ENCODE data around the gene GALNT14. TPM values are rescaled to one million over a fixed set of nuclear protein-coding genes. Genes with fewer than 3 reads are reported as not detected.

GALNT14 gene
- total and polyA plus RNA-seq, 2 of the 8 experiments (the other 6 are each of a cell fraction or from before 2014, with no cell fraction given), result 13.0 to 13.7 TPM

DNA sequence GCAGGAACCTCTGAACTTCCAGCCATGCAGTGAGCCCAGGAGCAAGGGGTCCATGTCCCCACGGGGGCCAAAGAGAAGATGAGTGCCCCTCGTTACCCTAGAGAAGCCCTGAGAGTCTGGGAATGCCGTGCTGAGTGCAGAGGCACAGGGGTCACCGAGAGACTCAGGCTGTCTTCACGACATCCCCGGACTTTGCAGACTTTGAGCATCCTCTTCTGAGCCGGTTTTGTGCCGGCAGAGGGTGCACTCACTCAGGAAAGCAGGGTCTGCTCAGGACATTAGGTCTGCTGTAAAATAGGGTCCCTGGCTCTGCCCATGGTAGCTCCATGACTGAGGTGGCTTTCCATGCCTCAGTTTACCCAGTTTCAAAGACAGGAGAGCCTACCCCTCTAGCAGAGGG lies 71.0 kb downstream of the GALNT14 start:
- no peak for FAIRE-seq
- peak in 1 of 2 experiments; percentile 24; a peak in 1 of 4 replicates for TF ChIP-seq RAD21 (IDR thresholded peaks at IDR 0.05 in 1 of 2, conservative IDR thresholded peaks at IDR 0.05 in 1 of 2; ENCODE audit: low read depth in 2 of 2, low read length in 2 of 2)
- TF ChIP-seq EZH2 (IDR thresholded peaks at IDR 0.05; ENCODE audit: low read depth, low read length, severe bottlenecking), result no peak
- no peak for TF ChIP-seq YY1 (IDR thresholded peaks at IDR 0.05; ENCODE audit: low read depth, low read length)
- no peak for TF ChIP-seq RXRA (IDR thresholded peaks at IDR 0.05; ENCODE audit: insufficient read depth, low read depth, low read length)
- TF ChIP-seq, protein P1, sequence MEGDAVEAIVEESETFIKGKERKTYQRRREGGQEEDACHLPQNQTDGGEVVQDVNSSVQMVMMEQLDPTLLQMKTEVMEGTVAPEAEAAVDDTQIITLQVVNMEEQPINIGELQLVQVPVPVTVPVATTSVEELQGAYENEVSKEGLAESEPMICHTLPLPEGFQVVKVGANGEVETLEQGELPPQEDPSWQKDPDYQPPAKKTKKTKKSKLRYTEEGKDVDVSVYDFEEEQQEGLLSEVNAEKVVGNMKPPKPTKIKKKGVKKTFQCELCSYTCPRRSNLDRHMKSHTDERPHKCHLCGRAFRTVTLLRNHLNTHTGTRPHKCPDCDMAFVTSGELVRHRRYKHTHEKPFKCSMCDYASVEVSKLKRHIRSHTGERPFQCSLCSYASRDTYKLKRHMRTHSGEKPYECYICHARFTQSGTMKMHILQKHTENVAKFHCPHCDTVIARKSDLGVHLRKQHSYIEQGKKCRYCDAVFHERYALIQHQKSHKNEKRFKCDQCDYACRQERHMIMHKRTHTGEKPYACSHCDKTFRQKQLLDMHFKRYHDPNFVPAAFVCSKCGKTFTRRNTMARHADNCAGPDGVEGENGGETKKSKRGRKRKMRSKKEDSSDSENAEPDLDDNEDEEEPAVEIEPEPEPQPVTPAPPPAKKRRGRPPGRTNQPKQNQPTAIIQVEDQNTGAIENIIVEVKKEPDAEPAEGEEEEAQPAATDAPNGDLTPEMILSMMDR (IDR thresholded peaks at IDR 0.05; ENCODE audit: control extremely low read depth in 1 of 3, insufficient read depth in 1 of 3, low read depth in 1 of 3, low read length in 3 of 3), result peak in 1 of 3 experiments; percentile 12; a peak in 1 of 4 replicates
- no peak for TF ChIP-seq RNF2 (IDR thresholded peaks at IDR 0.05; ENCODE audit: borderline replicate concordance, low read depth, low read length, missing control alignments, poor library complexity, severe bottlenecking)
- no peak for TF ChIP-seq SAP30 (IDR thresholded peaks at IDR 0.05; ENCODE audit: insufficient read depth, insufficient replicate concordance, low read length)

More for the DNA sequence above, 71.0 kb downstream of the GALNT14 start:
- Histone ChIP-seq H2BK15ac (ENCODE audit: low read length) (no peak overlapping the region), H3K4me1 (replicated peaks in 1 of 4; ENCODE audit: control insufficient read depth in 3 of 4, insufficient read depth in 4 of 4, low read length in 3 of 4) (no peaks in the 10 kb centered on the region; a peak in 1 of 7 replicates), H3K4me2 (ENCODE audit: insufficient read depth in 1 of 2, low read depth in 2 of 2, low read length in 2 of 2) (no peak overlapping the region), H3K18ac (ENCODE audit: extremely low read depth, low read length) (no peak overlapping the region), H3K36me3 (ENCODE audit: control insufficient read depth in 2 of 4, insufficient read depth in 4 of 4, low read length in 3 of 4) (no peaks in the 10 kb centered on the region), H3K56ac (replicated peaks; ENCODE audit: insufficient read length, low read depth, low read length) (no peak overlapping the region), H3K4ac (replicated peaks; ENCODE audit: insufficient read length, low read depth, low read length) (no peak overlapping the region), H2AFZ (ENCODE audit: low read length) (no peak overlapping the region), H2BK5ac (ENCODE audit: low read depth, low read length) (no peak overlapping the region), H3K79me1 (ENCODE audit: low read depth, low read length) (no peaks in the 10 kb centered on the region), H2BK120ac (replicated peaks; ENCODE audit: low read depth, low read length) (no peak overlapping the region), H3K14ac (ENCODE audit: insufficient read length) (no peak overlapping the region), H2BK12ac (ENCODE audit: low read depth, low read length) (no peak overlapping the region), H4K91ac (replicated peaks; ENCODE audit: insufficient read length, low read length) (no peak overlapping the region), H3K23ac (ENCODE audit: insufficient read length) (no peak overlapping the region), H3K27me3 (replicated peaks in 1 of 4; ENCODE audit: control insufficient read depth in 3 of 4, extremely low read depth in 1 of 4, insufficient read depth in 3 of 4, low read length in 3 of 4) (0 out of 7 replicates have a peak, but pooled peaks cover 0 to 2% (median 0%) of the 10 kb centered on the region in 4 experiments), H3K9ac (replicated peaks in 1 of 4; ENCODE audit: extremely low read depth in 1 of 4, low read depth in 3 of 4, low read length in 3 of 4) (no peak overlapping the region), H3K79me2 (ENCODE audit: control insufficient read depth in 1 of 2, insufficient read depth in 2 of 2, low read length in 2 of 2) (no peaks in the 10 kb centered on the region), H3K4me3 (ENCODE audit: extremely low read depth in 1 of 4, insufficient read depth in 2 of 4, low read depth in 3 of 4, low read length in 4 of 4) (no peak overlapping the region), H3K27ac (ENCODE audit: low read depth, low read length) (no peak overlapping the region; the same call in 1 of the 2 replicates), H4K8ac (ENCODE audit: extremely low read depth, insufficient read depth, low read length) (no peak overlapping the region), H4K5ac (ENCODE audit: insufficient read length, low read depth, low read length) (no peak overlapping the region), H3K23me2 (ENCODE audit: low read depth, low read length) (no peaks in the 10 kb centered on the region; the same call in 1 of the 2 replicates), H2AK5ac (ENCODE audit: low read depth, low read length) (no peak overlapping the region), H3K9me3 (ENCODE audit: insufficient read depth in 2 of 2, low read depth in 1 of 2, low read length in 1 of 2) (no peaks in the 10 kb centered on the region), H4K20me1 (replicated peaks in 1 of 2; ENCODE audit: control insufficient read depth in 1 of 2, insufficient read depth in 2 of 2, low read length in 2 of 2) (no peaks in the 10 kb centered on the region), H2BK20ac (ENCODE audit: low read length) (no peak overlapping the region)
- 95% methylated on average over 8 of the region's 8 CpGs; no CpG with 5 or more reads in 1 of the 2 experiments for WGBS, 2 experiments (ENCODE audit: extremely low coverage in 1 of 2, insufficient coverage in 1 of 2, insufficient read length in 1 of 2, insufficient replicate concordance in 2 of 2, low coverage in 1 of 2, low lambda C conversion rate in 2 of 2, missing lambda C conversion rate in 1 of 2)
- POLR2A ChIA-PET (ENCODE audit: partially characterized antibody), result no interaction called here
- no peak for DNase-seq (ENCODE audit: low read depth in 1 of 2, low spot score in 2 of 2)
- CTCF ChIA-PET (ENCODE audit: partially characterized antibody), result interaction anchor here (0.7 to 4.8 kb wide), 6 partner anchors 12 to 108 kb away, joined by 3 to 21 read pairs (median 4); no protein-coding TSS in a partner anchor

Measured in H1 (cell line).